ENCODE data around the gene ANKS3. TPM values are rescaled to one million over a fixed set of nuclear protein-coding genes. Genes with fewer than 3 reads are reported as not detected.

The ANKS3 gene, protein sequence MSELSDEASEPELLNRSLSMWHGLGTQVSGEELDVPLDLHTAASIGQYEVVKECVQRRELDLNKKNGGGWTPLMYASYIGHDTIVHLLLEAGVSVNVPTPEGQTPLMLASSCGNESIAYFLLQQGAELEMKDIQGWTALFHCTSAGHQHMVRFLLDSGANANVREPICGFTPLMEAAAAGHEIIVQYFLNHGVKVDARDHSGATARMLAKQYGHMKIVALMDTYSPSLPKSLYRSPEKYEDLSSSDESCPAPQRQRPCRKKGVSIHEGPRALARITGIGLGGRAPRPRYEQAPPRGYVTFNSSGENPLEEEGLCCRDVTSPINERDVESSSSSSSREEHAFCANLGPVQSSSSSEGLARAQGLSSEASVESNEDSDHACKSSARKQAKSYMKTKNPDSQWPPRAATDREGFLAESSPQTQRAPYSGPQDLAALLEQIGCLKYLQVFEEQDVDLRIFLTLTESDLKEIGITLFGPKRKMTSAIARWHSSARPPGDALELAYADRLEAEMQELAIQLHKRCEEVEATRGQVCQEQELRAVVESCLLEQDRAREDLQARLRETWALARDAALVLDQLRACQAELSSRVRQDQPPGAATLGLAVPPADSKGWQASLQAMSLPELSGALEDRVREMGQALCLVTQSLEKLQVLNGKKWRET
- 10 to 100 TPM; 10.4 to 28.8 (median 17.4) TPM for total RNA-seq

GRCh38 chr16:4734063-4734729 lies at the start of gene ANKS3, which contains the start of gene DNAAF8:
Gene ANKS3 (minus strand): TSS chr16:4734271. CDS start chr16:4730149, 4,122 bp downstream.
Gene DNAAF8 (plus strand): TSS chr16:4734537. CDS start chr16:4736515, 1,978 bp downstream.
- peak; percentile 92 to 98 for DNase-seq (ENCODE audit: low spot score in 2 of 2)
- H3K4me3 ChIP-seq (ENCODE audit: low read depth, poor library complexity, severe bottlenecking) = peak within 1 kb of the TSS; percentile 78
- WGBS, 2 donors = 0% methylated on average over 30 to 55 of the region's 70 CpGs
- no peak for TF ChIP-seq POLR2A (IDR thresholded peaks at IDR 0.05)
- TF ChIP-seq, protein P1, sequence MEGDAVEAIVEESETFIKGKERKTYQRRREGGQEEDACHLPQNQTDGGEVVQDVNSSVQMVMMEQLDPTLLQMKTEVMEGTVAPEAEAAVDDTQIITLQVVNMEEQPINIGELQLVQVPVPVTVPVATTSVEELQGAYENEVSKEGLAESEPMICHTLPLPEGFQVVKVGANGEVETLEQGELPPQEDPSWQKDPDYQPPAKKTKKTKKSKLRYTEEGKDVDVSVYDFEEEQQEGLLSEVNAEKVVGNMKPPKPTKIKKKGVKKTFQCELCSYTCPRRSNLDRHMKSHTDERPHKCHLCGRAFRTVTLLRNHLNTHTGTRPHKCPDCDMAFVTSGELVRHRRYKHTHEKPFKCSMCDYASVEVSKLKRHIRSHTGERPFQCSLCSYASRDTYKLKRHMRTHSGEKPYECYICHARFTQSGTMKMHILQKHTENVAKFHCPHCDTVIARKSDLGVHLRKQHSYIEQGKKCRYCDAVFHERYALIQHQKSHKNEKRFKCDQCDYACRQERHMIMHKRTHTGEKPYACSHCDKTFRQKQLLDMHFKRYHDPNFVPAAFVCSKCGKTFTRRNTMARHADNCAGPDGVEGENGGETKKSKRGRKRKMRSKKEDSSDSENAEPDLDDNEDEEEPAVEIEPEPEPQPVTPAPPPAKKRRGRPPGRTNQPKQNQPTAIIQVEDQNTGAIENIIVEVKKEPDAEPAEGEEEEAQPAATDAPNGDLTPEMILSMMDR (IDR thresholded peaks at IDR 0.05) = no peak
- intact Hi-C loops (cut with DNase I; ENCODE audit: low total_unique reads) = no loop called here

DNA sequence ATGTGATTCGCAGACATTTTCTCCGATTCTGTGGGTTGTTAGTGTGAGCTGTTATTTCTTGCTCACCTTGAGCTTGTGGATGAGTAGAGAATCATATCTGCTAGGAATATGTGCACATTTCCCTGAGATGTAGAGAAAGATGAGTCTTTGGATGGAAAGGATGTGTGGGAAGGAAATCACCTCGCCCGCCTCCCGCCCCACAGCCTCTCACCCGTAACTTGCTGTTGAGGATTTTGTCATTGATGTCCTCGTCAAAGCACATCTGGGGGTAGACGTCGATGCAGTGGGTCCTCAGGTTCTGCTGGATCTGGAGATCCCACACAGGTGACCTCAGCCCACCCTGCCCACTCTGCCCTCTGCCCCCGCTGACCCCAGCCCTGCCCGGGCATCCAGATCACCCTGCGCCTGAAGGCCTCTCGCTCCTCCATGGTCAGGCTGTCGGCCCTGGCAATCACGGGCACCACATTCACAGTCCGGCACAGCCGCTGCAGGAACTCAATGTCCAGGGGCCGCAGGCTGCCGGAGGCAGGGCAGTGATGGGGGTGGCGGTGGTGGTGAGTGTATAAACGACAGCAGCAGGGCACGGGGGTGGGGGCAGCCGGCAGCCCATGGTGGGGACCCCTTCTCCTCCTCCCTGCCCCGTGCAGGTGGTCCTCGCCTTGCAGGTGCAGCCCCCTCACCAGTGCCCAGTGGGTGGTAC lies 49.3 kb upstream of the ANKS3 start:
- intact Hi-C loops (cut with DNase I; ENCODE audit: low total_unique reads) = no loop called here
- no peak for TF ChIP-seq POLR2A (IDR thresholded peaks at IDR 0.05)
- TF ChIP-seq, protein P1 (IDR thresholded peaks at IDR 0.05) = no peak
- whole genome bisulfite sequencing, 2 donors = 84 to 91% methylated on average over 24 to 25 of the region's 25 CpGs
- no peak for DNase-seq (ENCODE audit: low spot score in 2 of 2)
- H3K4me3 ChIP-seq (ENCODE audit: low read depth, poor library complexity, severe bottlenecking) = no peak overlapping the region

DNA sequence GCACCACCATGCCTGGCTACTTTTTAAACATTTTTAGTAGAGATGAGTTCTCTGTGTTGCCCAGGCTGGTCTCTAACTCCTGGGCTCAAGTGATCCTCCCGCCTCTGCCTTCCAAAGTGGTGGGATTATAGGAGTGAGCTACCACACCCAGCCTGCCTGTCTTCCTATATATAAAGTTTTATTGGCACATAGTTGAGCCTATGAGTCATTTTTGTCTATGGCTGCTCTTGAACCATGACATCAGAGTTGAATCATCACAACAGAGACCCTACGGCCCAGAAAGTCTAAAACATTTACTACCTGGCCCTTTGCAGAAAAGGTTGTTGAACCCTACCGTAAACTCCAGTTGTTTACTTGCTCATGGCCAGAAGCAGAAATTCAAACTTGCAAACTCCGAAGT lies 46.2 kb upstream of the ANKS3 start:
- DNase-seq (ENCODE audit: low spot score in 2 of 2) = no peak
- intact Hi-C loops (cut with DNase I; ENCODE audit: low total_unique reads) = no loop called here
- no peak overlapping the region for H3K4me3 ChIP-seq (ENCODE audit: low read depth, poor library complexity, severe bottlenecking)
- no peak for TF ChIP-seq POLR2A (IDR thresholded peaks at IDR 0.05)
- TF ChIP-seq, protein P1 (IDR thresholded peaks at IDR 0.05) = no peak
- 79 to 82% methylated on average over 4 of the region's 4 CpGs for WGBS, 2 donors

DNA sequence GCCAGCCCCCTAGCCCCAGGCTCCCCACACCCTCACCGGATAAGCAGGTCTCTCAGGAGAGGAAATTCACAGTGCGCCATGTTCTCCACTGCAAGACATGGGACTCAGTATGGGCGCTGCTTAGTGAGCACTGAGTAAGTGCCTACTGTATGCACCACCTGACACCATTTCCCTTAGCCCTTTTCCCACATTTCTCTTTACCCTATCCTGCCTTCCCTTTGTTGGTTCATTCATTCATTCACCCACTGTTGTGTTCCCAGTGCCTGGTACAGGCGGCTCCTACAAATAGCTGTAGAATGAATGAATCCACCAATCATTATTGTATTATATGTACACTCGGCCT lies 44.0 kb upstream of the ANKS3 start:
- whole genome bisulfite sequencing, 2 donors = 81 to 88% methylated on average over 5 of the region's 5 CpGs
- DNase-seq (ENCODE audit: low spot score in 2 of 2) = no peak
- H3K4me3 ChIP-seq (ENCODE audit: low read depth, poor library complexity, severe bottlenecking) = no peak overlapping the region
- intact Hi-C loops (cut with DNase I; ENCODE audit: low total_unique reads) = no loop called here
- no peak for TF ChIP-seq POLR2A (IDR thresholded peaks at IDR 0.05)
- TF ChIP-seq, protein P1 (IDR thresholded peaks at IDR 0.05) = no peak

GRCh38 chr16:4777339-4778049 lies 43.4 kb upstream of the ANKS3 start:
- 84 to 85% methylated on average over 16 to 17 of the region's 17 CpGs for WGBS, 2 donors
- no peak overlapping the region for H3K4me3 ChIP-seq (ENCODE audit: low read depth, poor library complexity, severe bottlenecking)
- TF ChIP-seq, protein P1 (IDR thresholded peaks at IDR 0.05) = no peak
- TF ChIP-seq POLR2A (IDR thresholded peaks at IDR 0.05) = no peak
- DNase-seq (ENCODE audit: low spot score in 2 of 2) = no peak
- intact Hi-C loops (cut with DNase I; ENCODE audit: low total_unique reads) = no loop called here
